ENCODE measurements around the gene STK35. TPM values are rescaled to one million over a fixed set of nuclear protein-coding genes. Genes with fewer than 3 reads are reported as not detected.

Gene STK35
- total and polyA plus RNA-seq, 2 of the 13 experiments (the other 11 are each of a cell fraction or from before 2014, with no cell fraction given), result 27.4 to 29.8 TPM

- ATAC-seq, result no peak
- intact Hi-C loops (cut with micrococcal nuclease; ENCODE audit: unreplicated experiment) (no loop called here), in situ Hi-C loops (cut with HindIII; ENCODE audit: extremely low pct_ligation_motif_present, low pct_unique_long_range_greater_than_20kb) (no loop called here)
- H3K4me1 ChIP-seq (ENCODE audit: insufficient read depth, low read length), result peaks cover 18% of the 10 kb centered on the region
- no peak overlapping the region for H3K4me3 ChIP-seq (replicated peaks in 1 of 3; ENCODE audit: insufficient read depth in 1 of 3, low read depth in 2 of 3, low read length in 3 of 3)
- no peak for FAIRE-seq
- ChIA-PET POLR2A (interaction anchor here (0.9 kb wide), 1 partner anchor 35 kb away, joined by 3 read pairs; no protein-coding TSS in a partner anchor), CTCF (ENCODE audit: low intra/inter-chr PET ratio, low total read pairs) (no interaction called here)
- no peak overlapping the region for H3K4me2 ChIP-seq (ENCODE audit: low read depth, low read length)
- WGBS (ENCODE audit: low lambda C conversion rate), result 99% methylated on average over 6 of the region's 6 CpGs
- peaks cover 31% of the 10 kb centered on the region for H4K20me1 ChIP-seq (ENCODE audit: insufficient read depth, low read length)
- H2AFZ ChIP-seq (ENCODE audit: low read length), result no peak overlapping the region
- no peak overlapping the region for H3K9ac ChIP-seq (ENCODE audit: insufficient read depth, low read depth, low read length)
- no peaks in the 10 kb centered on the region for H3K9me3 ChIP-seq (ENCODE audit: low read length)
- H3K79me2 ChIP-seq (ENCODE audit: insufficient read depth, low read length), result peaks cover 32% of the 10 kb centered on the region
- TF ChIP-seq STAG1 (CRISPR knock-in tag; IDR thresholded peaks at IDR 0.05), result no peak
- TF ChIP-seq IKZF5 (CRISPR knock-in tag; IDR thresholded peaks at IDR 0.05), result no peak
- TF ChIP-seq ZNF333 (CRISPR knock-in tag; IDR thresholded peaks at IDR 0.05; ENCODE audit: borderline replicate concordance), result no peak
- no peak for TF ChIP-seq ZNF282 (IDR thresholded peaks at IDR 0.05; ENCODE audit: partially characterized antibody)
- no peak for TF ChIP-seq MAZ (IDR thresholded peaks at IDR 0.05; ENCODE audit: borderline replicate concordance, low read depth, low read length)
- no peak for TF ChIP-seq MAZ (CRISPR knock-in tag; IDR thresholded peaks at IDR 0.05; ENCODE audit: low read depth)
- no peak for TF ChIP-seq MXD1 (CRISPR knock-in tag; IDR thresholded peaks at IDR 0.05)
- TF ChIP-seq ZNF224 (CRISPR knock-in tag; IDR thresholded peaks at IDR 0.05), result no peak
- TF ChIP-seq, protein P1, sequence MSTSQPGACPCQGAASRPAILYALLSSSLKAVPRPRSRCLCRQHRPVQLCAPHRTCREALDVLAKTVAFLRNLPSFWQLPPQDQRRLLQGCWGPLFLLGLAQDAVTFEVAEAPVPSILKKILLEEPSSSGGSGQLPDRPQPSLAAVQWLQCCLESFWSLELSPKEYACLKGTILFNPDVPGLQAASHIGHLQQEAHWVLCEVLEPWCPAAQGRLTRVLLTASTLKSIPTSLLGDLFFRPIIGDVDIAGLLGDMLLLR (CRISPR knock-in tag; IDR thresholded peaks at IDR 0.05), result no peak
- TF ChIP-seq EP300 (IDR thresholded peaks at IDR 0.05; ENCODE audit: low read depth in 2 of 2, low read length in 2 of 2), result no peak
- TF ChIP-seq EP300 (CRISPR knock-in tag; IDR thresholded peaks at IDR 0.05; ENCODE audit: borderline replicate concordance), result no peak
- no peak for TF ChIP-seq ZNF83 (CRISPR knock-in tag; IDR thresholded peaks at IDR 0.05; ENCODE audit: borderline replicate concordance)
- no peak for TF ChIP-seq LRRFIP1 (CRISPR knock-in tag; conservative IDR thresholded peaks at IDR 0.05)
- no peak for TF ChIP-seq ZNF160 (CRISPR knock-in tag; IDR thresholded peaks at IDR 0.05)
- no peak for TF ChIP-seq SNAPC2 (CRISPR knock-in tag; IDR thresholded peaks at IDR 0.05)
- BruUV-seq (replicated peaks), result no TSS peak
- H3K36me3 ChIP-seq (replicated peaks in 1 of 2; ENCODE audit: control insufficient read depth in 1 of 2, insufficient read depth in 2 of 2, low read length in 2 of 2), result peaks cover 24 to 76% of the 10 kb centered on the region in 2 experiments
- H3K27ac ChIP-seq (ENCODE audit: extremely low read length, insufficient read depth, low read length), result no peak overlapping the region
- DNase-seq (ENCODE audit: low spot score), result no peak
- H3K27me3 ChIP-seq (ENCODE audit: control insufficient read depth in 1 of 2, insufficient read depth in 2 of 2, low read length in 2 of 2), result no peaks in the 10 kb centered on the region
These were observed 37.6 kb downstream of the STK35 start for GRCh38 chr20:2139250-2139649.

All from HepG2 (cell line).